NOMO-1 (cell line): ENCODE measurements around the gene BICD1.
A peak's percentile ranks its signal among the peaks of the same experiment; 100 is the strongest.

Experiments
- DNase-seq, 2 experiments: peaks; one replicate each; lab custom pipeline; 2025; ENCODE audit not compliant: unreplicated experiment in 2 of 2; lab: John Stamatoyannopoulos, UW

Gene BICD1

DNA sequence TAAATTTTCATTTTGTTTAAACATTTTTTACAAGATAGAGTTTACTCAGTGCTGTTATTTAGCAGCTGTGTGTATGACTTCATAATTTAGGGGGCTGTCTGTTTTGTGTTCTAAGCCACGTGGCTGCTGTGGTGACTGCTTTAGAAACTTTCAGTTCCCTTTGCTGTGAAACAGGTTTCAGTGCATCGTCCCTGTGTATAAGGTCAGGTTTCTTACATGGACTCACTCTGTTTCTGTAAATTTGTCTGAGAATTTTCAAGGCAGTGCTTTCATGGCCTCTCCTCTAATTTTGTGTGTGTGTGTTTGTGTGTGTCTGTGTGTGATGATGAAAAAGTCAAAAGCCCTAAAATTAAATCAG lies 32.4 kb downstream of the BICD1 start:
- DNase-seq = peak; percentile 52 to 90

DNA sequence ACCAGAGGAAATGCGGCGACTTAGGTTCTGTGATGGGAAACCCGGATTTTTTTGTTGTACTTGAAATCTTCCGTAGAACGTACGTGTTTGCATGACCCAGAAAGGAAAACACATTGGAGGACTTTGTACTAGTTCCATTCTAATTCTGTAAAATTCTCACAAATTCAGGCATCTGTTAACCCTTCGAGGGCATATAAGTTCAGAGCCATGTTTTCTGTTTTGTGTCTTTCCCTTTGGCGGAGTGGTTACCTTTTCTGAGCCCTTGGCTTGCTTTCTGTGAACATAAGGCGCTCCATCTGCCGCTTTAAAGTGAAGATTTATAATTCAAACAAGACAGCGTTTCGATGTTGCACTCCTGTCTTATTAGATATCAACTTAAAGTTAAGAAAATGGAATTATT lies 34.2 kb downstream of the BICD1 start:
- DNase-seq = no peak

GRCh38 chr12:32145096-32145495 lies 38.4 kb downstream of the BICD1 start:
- no peak for DNase-seq

GRCh38 chr12:32146074-32146873 lies 39.6 kb downstream of the BICD1 start:
- no peak for DNase-seq

DNA sequence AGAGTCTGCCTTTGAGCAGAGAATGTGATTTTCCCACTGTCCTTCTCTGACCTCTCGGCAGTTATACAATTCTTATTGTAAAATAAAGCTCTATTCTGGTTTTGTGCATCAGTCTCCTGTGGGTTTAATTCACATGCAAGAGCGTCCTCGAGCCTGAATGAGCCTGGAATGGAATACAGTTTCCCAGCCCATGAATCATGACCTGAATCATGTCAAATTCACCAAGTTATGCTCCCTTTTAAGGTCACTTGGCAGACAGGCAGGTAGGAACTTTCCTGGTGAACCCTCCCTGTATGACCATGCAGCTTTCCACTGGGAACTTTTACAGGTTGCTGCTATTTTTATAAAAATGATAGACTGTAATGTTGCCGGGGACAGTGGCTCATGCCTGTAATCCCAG lies 41.7 kb downstream of the BICD1 start:
- no peak for DNase-seq

- no peak for DNase-seq
These were observed 42.8 kb downstream of the BICD1 start for GRCh38 chr12:32149489-32149888.

DNA sequence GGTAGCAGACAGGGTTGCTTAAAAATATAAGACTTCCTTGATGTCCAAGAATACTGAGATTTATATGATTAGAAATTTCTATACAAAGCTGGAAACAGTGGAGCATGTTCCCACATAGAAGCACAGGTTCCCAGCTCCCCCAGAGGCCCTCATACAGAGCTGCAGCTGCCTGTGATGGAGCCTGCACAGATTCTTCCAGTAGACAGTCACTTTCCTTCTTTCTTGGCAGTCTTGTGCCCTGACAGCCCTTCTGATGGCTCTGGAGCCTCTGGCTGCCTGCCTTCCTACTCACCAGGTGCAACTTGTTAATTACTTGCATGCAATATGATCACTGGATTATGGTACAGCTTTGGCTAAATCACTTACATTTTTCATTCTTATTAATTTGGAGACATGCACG lies 44.4 kb downstream of the BICD1 start:
- DNase-seq = no peak

GRCh38 chr12:32151552-32151951 lies 44.9 kb downstream of the BICD1 start:
- DNase-seq = no peak

- no peak for DNase-seq
These were observed 48.4 kb downstream of the BICD1 start for GRCh38 chr12:32155041-32155440.

GRCh38 chr12:32155961-32156529 lies 49.4 kb downstream of the BICD1 start:
- no peak for DNase-seq

DNA sequence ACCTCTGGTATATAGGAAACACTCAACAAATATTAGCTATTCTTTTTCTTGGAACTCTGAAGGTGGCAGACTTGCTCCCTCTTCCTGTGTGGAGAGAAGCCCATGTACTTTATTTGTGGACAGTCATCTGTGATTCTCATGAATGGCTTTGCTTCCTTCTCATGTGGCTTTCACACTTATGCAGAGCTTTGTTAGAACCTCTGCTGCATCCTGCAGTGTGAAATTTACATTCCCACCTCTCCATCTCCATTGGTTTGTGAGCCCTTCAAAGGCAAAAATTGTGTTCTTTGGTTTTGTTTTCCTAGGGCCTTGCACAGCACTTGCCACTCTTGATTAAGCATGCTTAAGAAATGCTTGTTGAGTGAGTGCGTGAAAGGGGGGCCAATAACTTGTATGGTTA lies 51.9 kb downstream of the BICD1 start:
- DNase-seq = no peak

- no peak for DNase-seq
These were observed 52.7 kb downstream of the BICD1 start for GRCh38 chr12:32159381-32159780.

GRCh38 chr12:32159925-32160324 lies 53.3 kb downstream of the BICD1 start:
- no peak for DNase-seq

- DNase-seq = no peak
These were observed 54.4 kb downstream of the BICD1 start for GRCh38 chr12:32161058-32161457.

DNA sequence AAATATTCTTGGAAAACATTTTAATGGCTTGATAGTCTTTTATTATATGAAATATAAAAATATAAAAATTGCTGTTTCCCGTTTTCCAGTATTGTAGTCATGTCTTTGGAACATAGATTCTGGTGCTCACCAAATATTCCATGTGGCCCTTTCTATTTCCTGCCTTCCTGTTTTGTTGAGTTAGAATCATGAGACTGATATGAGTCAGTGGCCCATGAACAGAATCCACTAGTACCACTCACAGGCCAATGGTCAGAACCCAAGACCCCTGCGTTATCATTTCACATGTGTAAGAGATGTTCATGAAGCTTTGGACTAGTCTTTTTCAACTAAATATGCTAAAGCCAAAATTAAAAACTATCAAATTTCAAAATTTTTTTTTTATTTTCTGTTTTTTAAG lies 56.9 kb downstream of the BICD1 start:
- DNase-seq = no peak

DNA sequence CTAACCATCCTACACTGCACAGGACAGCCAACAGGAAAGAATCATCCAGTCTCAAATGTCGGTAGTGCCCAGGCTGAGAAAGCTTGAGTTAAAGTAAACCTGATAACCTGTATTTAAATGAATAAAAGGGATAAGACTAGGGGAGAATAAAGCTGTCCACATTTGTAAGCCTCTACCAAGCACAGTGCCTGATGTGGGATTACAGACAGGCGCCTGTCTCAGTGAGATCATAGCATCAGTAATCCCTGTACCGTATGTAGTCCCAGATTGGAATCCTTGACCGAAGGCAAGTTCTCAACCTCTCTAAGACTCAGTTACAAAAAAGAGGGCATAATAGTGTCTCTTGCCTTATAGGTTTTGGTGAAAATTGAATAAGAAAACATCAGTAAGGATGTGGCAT lies 59.9 kb downstream of the BICD1 start:
- no peak for DNase-seq

- DNase-seq = no peak
These were observed 63.9 kb downstream of the BICD1 start for GRCh38 chr12:32170437-32170998.

- DNase-seq = no peak
These were observed 64.6 kb downstream of the BICD1 start for GRCh38 chr12:32171211-32171610.

- DNase-seq = no peak
These were observed 70.0 kb downstream of the BICD1 start for GRCh38 chr12:32176606-32177005.

DNA sequence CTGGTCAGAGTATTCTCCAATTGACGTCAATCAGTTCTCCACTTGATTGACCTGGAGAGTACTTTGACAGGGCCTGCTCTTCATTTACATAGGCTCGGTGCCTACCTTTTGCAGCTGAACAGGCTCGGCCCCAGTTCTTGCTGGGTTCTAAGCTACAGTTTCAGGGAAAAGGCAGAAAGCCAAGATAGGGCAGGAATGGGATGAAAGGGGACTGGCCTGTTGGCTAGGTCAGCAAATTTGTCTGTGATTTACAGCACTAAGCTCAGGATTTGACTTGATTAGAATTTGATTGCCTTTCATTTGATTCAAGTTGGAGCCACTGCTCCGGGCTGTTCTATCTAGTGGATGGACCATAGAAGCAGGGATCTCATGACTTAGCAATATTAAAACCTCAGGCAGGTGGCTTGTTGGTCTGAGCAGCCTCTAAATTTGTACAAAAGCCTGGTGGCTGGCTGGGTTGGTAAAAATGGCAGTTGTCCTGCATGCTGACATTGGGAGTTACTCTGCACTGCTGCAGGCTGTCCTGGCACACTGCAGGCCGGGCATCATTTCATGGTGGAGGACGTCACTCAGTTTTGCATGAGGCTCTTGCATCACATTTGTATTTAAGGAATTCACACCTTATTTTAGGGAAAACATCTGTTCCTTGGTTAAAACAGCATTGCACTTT lies 71.8 kb downstream of the BICD1 start:
- DNase-seq = no peak

- DNase-seq = no peak
These were observed 72.4 kb downstream of the BICD1 start for GRCh38 chr12:32179011-32179395.
